Iris pigment epithelial cell (primary cell): ENCODE results near the gene LOXL1.
"Not testable (repeated sequence)": the region's sequence is repeated elsewhere in the genome, so short reads cannot be mapped to it uniquely, and the experiment has no call there.

Experiments used
- DNase-seq: peaks from one replicate; pipeline ENCODE4 v3.0.0-alpha.2; 2011; ENCODE audit warnings: low read depth

LOXL1 gene

DNA sequence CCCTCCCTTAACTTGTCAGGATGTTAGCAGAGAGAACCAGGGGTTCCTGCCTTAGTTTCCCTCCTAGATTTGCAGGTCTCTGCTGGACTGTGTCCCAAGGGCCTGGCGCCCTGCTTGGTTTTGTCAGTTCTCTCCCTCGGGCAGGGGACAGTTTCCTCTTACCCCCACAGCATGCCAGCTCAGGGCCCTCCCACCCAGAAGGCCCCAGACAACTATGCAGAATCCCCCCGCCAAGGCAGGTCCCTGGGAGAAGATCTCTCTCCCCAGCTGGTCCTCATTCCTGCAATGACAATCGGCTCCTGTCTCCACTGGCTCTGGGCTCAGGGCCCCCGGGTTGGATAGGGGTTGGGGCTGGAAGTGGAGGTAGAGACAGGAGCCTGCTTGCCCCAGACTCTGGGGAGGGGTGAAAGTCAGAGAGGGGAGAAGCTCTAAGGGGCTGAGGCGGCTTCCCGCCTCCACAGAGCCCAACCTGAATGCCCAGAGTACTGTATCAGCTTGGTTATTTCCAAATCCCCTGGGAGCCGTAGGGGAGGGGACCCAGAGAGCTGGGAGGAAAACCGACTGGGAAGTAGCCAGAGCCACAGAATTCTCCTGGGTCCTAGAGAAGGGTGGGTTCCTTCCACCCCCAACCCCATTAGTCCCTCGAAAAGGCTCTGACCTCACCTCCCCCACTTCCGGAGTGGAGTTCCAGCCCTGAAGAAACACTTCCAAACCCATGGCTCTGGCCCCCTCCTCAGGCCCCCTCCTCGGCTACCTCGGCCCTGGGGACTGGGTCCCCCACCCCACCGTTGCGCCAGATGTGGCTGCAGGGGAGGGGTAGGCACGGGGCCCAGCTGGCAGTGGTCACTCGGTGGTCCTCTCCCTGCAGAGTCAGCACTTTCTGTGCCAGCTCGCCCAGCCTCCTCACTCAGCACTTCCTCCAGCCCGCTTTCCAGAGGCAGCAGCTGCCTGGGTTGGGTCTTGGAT, 3.8 kb upstream of the LOXL1 start:
- no peak for DNase-seq

DNA sequence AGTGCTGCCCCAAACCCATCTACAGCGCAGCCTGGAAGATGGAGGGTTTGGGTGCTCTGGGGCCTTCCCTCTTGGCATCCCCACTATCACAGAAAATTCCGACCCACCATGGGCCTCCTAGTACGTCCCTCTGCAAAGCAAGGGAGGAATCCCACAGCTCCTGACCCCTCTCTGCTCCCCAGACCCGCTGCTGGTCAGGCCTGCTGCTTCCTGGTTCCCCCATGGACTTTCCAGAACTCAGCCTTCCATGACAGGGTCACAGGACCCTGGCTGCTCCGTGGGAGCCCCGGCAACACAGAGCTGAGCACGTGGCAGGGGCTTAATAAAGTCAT, 3.1 kb upstream of the LOXL1 start:
- DNase-seq = no peak

DNA sequence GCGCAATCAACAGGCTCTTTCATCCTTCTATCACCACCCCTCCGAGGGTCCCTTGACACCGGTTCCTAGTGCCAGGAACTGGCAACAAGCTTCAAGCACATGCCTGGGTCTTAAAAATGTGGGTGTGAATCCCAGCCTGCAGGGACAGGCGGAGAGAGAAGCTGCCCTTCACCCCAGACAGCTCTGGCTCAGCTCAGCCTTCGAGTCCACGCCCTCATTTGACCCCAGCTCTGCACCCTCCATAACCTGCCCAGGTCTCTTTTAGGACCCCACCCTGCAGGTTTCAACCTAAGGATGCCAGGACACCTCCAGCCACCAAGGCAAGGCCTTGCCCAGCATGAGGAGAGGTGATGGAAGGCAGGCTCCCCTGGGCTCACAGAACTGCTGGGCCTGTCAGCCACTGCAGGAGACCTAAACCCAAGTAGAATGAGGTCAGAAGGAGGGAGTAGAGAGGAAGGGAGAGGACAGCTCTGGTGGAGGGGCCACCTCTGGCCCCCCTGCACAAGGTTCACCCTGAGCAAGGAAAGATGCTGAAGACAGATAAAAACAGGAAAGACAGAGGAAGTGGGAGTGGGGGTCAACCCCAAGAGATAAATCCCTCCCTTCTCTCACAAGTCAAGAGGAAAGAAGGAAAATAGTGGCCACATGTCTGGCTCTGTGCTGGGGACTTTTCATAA, 2.6 kb upstream of the LOXL1 start:
- no peak for DNase-seq

DNA sequence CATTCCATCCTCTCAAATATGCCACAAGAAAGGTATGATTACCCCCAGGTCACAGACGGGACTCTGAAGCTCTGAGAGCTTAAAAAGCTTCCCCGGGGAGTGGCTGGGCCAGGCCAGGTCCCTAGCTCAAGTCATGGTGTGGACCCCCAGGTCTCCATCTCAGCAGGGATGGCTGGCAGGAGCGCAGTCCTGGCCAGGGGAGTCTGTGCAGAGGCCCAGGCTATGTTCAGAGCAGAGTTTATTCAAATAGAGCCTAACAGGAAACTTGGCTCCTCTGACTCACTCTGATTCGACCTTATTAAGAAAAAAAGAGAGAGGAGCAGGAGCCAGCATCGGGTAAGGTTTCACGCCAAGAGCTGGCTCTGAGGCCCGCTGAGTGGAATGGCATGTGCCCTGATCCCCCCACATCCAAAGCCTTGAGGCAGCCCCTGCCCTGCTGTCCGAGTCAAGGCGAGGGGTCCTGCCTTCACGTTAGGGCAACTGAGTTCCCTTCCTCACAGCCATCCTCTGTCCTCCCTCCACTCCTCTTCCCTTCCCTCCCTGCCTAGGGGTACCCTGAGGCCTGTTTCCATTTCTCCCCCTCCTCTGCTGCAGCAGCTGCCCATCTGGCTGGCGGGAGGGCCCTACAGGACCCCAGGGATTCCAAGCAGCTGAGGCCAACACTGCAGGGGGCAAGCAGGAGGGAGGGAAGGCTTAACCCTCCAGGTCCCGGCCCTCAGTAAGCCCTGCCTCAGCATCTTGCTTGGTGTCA, 1.9 kb upstream of the LOXL1 start:
- DNase-seq = peak; percentile 91

DNA sequence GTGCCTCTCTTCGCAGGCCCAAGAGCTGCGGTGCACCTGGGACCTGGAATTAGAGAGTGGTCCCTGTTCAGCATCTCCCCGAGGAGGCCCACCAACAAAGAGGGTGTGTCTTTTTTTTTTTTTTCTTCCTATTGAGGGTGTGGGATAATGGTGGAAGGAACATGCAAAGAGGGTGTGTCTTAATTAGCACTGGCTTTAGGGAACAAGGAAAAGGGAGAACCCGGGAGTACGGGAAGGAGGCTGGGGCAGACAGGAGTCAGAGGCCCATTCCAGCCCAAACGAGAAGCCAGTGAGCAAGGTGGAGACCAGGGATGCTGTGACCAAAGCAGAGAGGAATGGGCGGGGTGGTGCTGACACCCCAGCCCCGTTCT, 429 bp upstream of the LOXL1 start:
- no peak for DNase-seq

DNA sequence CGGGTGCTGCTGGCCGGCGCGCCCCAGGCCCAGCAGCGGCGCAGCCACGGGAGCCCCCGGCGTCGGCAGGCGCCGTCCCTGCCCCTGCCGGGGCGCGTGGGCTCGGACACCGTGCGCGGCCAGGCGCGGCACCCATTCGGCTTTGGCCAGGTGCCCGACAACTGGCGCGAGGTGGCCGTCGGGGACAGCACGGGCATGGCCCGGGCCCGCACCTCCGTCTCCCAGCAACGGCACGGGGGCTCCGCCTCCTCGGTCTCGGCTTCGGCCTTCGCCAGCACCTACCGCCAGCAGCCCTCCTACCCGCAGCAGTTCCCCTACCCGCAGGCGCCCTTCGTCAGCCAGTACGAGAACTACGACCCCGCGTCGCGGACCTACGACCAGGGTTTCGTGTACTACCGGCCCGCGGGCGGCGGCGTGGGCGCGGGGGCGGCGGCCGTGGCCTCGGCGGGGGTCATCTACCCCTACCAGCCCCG, 777 bp downstream of the LOXL1 start:
- DNase-seq = peak; percentile 44

DNA sequence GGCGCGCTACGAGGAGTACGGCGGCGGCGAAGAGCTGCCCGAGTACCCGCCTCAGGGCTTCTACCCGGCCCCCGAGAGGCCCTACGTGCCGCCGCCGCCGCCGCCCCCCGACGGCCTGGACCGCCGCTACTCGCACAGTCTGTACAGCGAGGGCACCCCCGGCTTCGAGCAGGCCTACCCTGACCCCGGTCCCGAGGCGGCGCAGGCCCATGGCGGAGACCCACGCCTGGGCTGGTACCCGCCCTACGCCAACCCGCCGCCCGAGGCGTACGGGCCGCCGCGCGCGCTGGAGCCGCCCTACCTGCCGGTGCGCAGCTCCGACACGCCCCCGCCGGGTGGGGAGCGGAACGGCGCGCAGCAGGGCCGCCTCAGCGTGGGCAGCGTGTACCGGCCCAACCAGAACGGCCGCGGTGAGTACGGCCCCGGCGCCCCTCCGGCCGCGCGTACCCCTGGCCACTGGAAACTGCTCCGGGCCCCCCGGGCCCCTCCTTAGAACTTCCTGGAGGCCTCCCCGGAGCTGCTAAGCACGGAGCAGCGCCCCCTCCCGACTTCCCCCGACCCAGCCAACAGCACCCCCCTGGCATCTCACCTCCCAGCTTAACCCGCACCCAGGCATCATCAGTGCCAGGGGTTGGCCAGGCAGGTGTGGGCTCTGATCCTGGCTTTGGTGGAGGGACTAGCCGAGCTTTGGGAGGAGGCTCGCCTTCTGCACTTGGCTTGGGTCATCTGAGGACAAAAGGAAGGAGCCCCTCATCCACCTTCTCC, 1.4 kb downstream of the LOXL1 start:
- DNase-seq = peak; percentile 59

DNA sequence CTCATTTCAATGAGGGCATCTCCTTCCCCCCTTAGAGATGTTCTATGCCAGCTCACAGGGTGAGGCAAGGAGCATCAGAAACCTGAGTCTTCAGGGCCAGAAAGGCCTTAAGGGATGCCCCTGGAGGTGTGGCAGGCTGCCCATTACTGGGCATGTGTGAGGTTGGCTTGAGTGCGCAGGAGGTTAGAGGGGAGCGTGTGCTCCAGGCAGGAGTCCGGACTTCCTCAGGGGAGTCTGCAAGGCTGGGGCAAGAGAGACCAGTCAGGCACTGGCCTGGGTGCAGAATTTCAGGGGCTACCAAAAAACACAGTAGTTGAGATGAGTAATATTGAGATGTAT, 1.9 kb downstream of the LOXL1 start:
- DNase-seq = no peak

DNA sequence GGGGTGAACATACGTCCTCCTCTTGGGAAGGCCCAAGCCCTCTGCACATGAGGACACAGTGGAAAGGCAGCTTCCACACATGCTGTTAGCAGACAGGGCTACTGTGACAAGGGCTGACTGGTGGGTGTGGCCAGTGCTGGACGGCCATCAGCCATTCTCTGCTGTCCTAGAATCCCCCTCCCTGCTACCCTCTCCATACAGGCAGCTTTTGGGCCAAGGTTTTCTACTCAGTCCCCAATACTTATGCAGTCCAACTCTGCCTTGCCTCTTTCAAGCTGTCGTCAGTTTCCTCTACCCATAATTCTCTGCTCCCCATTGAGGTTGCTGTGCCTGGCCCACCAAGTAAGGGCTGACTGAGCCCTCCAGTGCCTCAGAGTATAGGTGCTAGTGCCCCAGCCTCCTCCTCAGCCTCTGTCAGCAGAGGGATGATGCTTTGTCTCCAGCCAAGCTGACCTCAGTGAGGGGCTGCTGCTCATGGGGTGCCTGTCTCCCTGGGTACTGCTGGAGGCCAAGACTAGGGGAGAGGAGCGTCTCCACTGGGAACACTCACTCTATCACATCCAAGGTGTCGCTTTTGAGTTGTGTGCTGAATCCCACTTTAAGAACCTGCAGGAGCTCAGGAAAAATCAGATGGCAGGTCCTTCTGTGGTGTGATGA, 2.8 kb downstream of the LOXL1 start:
- DNase-seq = no peak

DNA sequence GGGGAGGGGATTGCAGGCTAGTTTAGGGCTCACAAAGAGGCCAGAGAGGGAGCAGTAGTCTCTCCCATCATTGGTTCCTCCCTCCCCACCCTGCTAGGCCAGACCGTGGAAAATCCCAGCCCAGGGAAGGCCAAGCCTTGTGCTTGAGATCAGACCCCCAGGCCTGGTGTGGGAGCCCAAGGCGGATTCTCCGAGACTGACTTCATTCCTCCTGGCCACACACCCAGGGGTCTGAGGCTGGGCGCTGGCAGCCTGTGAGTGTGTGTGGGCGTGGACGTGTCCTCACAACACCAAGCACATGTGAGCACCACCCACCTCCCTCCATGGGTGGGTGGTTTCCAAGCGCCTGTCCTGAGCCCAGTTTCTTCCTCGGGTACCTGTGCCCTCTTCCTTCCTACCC, 4.1 kb downstream of the LOXL1 start:
- DNase-seq = peak; percentile 95

DNA sequence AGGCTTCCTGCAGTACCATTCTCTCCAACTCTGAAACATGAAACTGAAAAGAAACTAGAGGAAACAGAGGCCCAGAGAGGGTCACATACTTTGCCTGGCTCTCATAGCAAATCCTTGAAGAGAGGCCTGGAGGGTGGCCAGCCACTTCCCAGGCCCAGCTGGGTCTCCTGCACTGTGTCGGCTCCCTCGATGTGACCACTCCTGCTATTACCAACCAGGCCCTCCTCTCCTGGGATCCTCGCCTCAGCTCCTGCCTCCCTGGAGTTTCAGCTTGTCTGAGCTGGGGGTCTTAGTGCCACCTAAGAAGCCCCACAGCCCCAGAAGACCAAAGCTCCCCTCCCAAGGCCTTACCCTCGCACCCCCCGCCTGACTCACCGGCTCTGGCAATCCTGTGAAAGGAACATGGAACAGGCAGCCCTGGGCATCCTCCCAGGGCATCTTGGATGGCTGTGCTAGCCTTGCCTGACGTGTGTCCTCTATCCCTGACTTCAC, 4.6 kb downstream of the LOXL1 start:
- DNase-seq = peak; percentile 76

DNA sequence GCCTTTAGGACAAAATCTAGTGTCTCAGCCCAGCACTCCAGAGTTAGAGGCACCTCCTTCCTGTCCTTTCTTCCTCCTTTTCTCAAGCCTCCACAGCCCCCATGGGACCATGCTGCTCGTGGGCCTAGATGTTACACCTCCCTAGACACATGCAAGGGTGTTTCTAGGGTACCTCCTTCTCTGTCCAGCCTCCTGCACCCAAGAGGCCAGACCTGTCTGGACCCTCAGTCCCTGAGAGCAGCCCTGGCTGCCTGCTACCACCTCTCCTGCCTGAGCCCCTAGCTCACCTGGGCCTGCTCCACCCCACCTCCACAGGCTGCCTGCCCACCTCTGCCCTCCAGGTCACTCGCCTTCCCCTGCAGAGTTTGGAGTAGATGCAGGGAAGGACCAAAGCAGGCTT, 5.2 kb downstream of the LOXL1 start:
- DNase-seq = no peak

DNA sequence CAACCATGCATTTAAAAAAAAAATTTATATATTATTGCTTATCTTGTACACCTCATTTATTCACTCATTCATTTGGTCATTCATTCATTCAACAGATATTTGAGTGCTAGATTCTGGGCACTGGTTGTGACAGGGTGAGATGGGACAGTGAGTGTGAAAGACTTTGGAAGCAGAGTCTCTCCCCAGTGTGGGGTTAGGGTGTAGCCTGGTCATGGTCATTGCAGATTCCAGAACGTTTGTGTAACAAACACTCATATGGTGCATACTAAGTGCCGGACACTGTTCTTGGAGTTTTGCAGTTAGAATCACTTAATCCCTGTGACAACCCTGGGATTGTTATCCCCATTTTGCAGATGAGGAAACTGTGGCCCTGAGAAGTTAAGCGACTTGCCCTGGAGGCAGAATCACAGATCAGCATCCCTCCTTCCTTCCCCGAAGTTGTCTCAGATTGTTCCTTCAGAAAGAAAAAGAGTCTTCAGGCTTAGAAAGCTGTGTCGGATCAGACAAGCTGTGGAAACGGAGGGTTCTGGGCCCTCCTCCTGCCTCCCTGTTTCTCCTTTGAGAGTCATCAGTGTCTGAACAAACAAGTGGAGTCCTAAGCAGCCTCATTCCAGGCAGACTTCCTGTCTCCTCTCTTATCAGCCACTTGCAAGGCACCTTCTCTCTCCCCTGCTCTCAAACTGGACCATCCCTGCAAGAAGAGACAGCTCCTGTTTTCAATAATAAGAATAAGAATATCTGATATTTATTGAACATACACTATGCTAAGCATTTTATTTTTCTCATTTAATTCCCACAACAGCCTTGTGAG, 6.3 kb downstream of the LOXL1 start:
- peak; percentile 57 for DNase-seq

DNA sequence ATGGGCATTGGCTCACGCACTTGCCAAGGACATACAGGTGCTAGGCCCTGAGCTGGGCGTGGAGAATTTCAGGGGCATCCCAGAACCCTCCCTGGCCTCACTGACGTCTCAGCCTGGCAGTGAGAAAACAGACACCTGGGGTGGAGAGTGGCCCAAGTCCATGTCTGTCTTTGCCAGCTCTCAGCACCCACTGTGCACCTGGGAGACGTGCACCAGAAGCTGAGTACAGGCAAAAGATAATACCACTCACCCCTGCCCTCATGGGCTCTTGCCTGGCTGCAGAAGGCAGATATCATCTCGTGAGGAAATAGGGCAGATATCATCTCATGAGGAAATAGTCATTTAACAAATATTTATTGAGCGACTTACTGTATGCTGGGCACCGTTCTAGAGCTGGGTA, 8.0 kb downstream of the LOXL1 start:
- no peak for DNase-seq

DNA sequence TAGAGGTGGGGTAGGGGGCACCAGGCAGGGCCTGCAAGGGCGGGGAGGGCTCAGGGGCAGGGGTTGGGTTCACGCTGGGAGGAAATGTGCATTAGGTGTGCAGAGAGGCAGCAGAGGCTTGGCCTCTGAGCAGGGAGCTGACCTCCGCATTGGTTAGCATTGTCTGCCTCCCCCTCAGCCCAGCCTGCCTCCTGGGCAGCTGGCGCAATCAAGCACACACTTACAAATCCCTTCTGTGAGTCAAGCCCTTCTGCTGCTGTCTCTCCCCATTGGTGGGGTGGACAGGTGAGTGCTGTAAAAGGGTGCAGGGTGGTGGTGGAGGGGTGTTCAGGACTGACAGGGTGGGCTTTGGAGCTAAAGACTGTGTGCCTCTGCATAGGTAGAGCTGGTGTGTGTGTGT, 9.3 kb downstream of the LOXL1 start:
- DNase-seq = peak; percentile 65

DNA sequence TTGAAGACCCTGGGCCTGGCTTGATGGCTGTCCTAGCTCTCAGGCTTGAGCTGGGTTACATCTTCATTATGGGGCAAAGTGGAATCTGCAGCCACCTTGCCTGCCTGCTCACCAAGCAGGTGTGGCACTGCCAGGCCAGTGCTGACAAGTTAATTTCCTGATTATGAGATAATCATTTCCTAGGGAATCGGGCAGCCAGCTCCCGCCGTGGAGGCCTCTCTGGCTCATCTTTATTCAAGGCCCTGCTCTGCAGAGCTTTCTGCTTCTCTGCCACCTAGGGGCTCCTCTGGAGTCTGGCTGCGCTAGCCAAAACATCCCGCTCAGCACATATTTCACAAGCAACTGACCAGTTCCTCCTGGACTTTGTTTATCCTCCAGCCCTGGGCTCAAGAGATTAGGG, 9.9 kb downstream of the LOXL1 start:
- DNase-seq = peak; percentile 76

DNA sequence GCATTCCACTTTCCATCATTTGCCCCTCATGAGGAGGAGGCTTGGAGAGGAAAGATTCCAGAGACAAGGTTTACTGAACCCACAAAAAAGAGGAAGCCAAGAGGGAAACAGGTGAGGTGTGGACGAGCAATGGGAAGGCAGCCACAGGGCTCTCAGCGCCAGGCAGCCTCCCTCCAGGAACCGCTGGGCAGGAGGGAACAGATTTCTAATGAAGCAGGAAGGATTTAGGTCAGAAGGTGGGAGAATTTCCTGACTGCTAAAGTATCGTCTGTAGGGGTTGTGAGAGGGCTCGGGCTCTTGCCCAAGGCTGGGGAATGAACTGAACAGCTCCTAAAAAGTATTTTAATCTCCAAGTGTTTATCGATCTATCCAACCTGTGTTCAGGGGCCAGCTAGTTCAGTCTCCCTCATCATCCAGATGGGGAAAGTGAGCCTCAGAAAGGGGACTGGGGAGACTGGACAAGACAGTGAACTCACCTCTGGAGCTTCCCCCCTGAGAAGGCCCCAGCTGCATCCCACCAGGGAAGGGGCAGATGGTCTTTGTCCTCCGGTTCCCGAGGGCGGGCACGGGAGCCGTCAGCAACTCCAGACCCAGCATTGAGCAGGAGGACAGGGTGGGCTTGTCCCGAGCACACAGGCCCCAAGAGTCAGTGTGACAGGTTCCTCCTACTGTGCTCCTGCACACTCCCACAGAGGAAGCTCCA, 10.5 kb downstream of the LOXL1 start:
- DNase-seq = no peak

DNA sequence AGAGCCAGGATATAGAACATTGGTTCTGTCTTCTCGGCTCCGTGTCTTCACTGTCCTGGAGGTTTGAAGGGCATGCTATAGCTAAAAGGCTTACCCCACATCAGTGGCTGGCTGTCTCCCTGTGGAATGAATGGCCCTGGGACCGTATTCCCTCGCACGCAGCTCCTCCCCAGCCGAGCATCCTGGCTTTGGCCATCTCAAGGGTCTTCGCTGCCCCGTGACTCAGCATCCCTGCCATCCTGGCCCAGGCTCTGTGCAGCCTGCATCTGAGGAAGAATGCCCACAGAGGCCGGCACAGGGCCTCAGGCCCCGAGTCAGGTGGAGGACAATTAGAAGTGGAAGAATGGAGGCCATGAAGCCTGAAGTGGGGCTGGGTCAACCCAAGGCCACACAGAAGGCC, 11.0 kb downstream of the LOXL1 start:
- DNase-seq = no peak

DNA sequence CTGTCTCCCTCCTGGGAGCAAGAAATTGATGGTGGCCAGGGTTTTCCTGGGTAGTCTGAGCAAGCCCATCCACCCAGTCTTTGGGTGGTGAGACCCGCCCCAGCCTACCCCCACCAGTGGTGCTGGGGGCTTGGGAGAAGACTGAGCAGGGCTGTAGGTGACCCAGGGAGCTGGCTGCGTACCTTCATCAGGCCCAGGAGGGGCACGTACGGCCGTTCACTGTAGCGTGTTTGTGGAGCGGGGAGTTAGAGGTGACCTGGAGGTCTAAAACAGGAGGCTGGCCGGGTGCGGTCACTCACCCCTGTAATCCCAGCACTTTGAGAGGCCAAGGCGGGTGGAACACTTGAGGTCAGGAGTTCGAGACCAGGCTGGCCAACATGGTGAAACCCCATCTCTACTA, 11.5 kb downstream of the LOXL1 start:
- no peak for DNase-seq

DNA sequence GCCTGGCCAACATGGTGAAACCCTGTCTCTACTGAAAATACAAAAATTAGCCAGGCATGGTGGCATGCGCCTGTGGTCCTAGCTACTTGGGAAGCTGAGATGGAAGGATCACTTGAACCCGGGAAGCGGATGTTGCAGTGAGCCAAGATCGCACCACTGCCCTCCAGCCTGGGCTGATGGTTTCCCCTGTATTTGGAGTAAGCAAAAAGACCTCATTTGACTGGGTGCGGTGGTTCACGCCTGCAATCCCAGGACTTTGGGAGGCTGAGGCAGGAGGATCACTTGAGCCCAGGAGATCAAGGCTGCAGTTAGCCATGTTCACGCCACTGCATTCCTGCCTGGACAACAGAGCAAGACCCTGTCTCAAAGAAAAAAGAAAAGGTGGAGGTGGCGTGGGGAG, 12.3 kb downstream of the LOXL1 start:
- DNase-seq = not testable (repeated sequence)
